HG03378 (cell line): Measurements from ENCODE around the gene CNDP2.

Experiments used
- ATAC-seq: cut with Tn5 transposase; IDR thresholded peaks from one replicate; pipeline ENCODE4 v1.9.1; 2021; ENCODE audit warnings: mild to moderate bottlenecking, moderate library complexity; ENCODE audit not compliant: unreplicated experiment

Gene CNDP2

GRCh38 chr18:74495581-74496507 lies at the start of gene CNDP2:
Gene CNDP2, plus strand, starts transcription at chr18:74496363. Its CDS starts 3,611 bp downstream, at chr18:74499974.
- ATAC-seq = peak; percentile 56

- no peak for ATAC-seq
Observed at GRCh38 chr18:74446631-74447403, 49.3 kb upstream of the CNDP2 start.

- no peak for ATAC-seq
Observed at GRCh38 chr18:74447404-74448152, 48.6 kb upstream of the CNDP2 start.

- no peak for ATAC-seq
Observed at GRCh38 chr18:74450626-74451025, 45.5 kb upstream of the CNDP2 start.

GRCh38 chr18:74451148-74451547 lies 45.0 kb upstream of the CNDP2 start:
- ATAC-seq = no peak

GRCh38 chr18:74453016-74453566 lies 43.1 kb upstream of the CNDP2 start:
- ATAC-seq = no peak

- ATAC-seq = no peak
Observed at GRCh38 chr18:74453642-74454198, 42.4 kb upstream of the CNDP2 start.

GRCh38 chr18:74454279-74454751 lies 41.8 kb upstream of the CNDP2 start:
- no peak for ATAC-seq

GRCh38 chr18:74455386-74455785 lies 40.8 kb upstream of the CNDP2 start:
- no peak for ATAC-seq

GRCh38 chr18:74456017-74456348 lies 40.2 kb upstream of the CNDP2 start:
- no peak for ATAC-seq

- no peak for ATAC-seq
Observed at GRCh38 chr18:74456349-74457042, 39.7 kb upstream of the CNDP2 start.

GRCh38 chr18:74457043-74457724 lies 39.0 kb upstream of the CNDP2 start, which contains the start of gene DIPK1C:
Gene DIPK1C, minus strand, starts transcription at chr18:74457308. Its CDS starts 49 bp downstream, at chr18:74457259.
- no peak for ATAC-seq

- no peak for ATAC-seq
Observed at GRCh38 chr18:74457725-74458421, 38.3 kb upstream of the CNDP2 start.

GRCh38 chr18:74459889-74460288 lies 36.3 kb upstream of the CNDP2 start:
- ATAC-seq = no peak

- ATAC-seq = no peak
Observed at GRCh38 chr18:74460825-74461224, 35.3 kb upstream of the CNDP2 start.

- ATAC-seq = no peak
Observed at GRCh38 chr18:74463254-74463653, 32.9 kb upstream of the CNDP2 start.

- ATAC-seq = no peak
Observed at GRCh38 chr18:74463983-74464382, 32.2 kb upstream of the CNDP2 start.

GRCh38 chr18:74465775-74466174 lies 30.4 kb upstream of the CNDP2 start:
- ATAC-seq = no peak
